Mesendoderm (in vitro differentiated cells): ENCODE results near the gene ZNF419. TPM values are rescaled to one million over a fixed set of nuclear protein-coding genes. Genes with fewer than 3 reads are reported as not detected.
"Not testable (repeated sequence)": the region's sequence is repeated elsewhere in the genome, so short reads cannot be mapped to it uniquely, and the experiment has no call there.

Experiments used
- DNase-seq: peaks from one replicate; pipeline ENCODE4 v3.0.0; 2013
- H2AK5ac ChIP-seq: 2 replicates; pipeline ENCODE4 v1.6.1; 2013; ENCODE audit warnings: low read length, inconsistent platforms
- H2BK120ac ChIP-seq: 2 replicates; pipeline ENCODE4 v1.6.1; 2013; ENCODE audit warnings: low read depth, mild to moderate bottlenecking, low read length, moderate library complexity, mixed read lengths
- H2BK15ac ChIP-seq: replicated peaks from 2 replicates; pipeline ENCODE4 v1.6.1; 2013; ENCODE audit warnings: low read depth, mild to moderate bottlenecking, moderate library complexity
- H2BK5ac ChIP-seq: 2 replicates; pipeline ENCODE4 v1.6.1; 2013; ENCODE audit warnings: low read length, inconsistent platforms
- H3K18ac ChIP-seq: 2 replicates; pipeline ENCODE4 v1.6.1; 2013; ENCODE audit warnings: mild to moderate bottlenecking, low read length, mixed read lengths
- H3K23ac ChIP-seq: one replicate; pipeline ENCODE4 v1.6.1; 2013; ENCODE audit warnings: low read length
- H3K27ac ChIP-seq: 2 replicates; pipeline ENCODE4 v1.5.1; 2013; ENCODE audit warnings: low read depth, mild to moderate bottlenecking, inconsistent platforms, low read length, moderate library complexity
- H3K27me3 ChIP-seq: 2 replicates; pipeline ENCODE4 v1.6.1; 2013; ENCODE audit warnings: low read length, control low read depth, mild to moderate bottlenecking, inconsistent platforms; ENCODE audit not compliant: insufficient read depth, poor library complexity
- H3K36me3 ChIP-seq: 2 replicates; pipeline ENCODE4 v1.6.1; 2013; ENCODE audit warnings: low read length, inconsistent platforms; ENCODE audit not compliant: control insufficient read depth, insufficient read depth
- H3K4ac ChIP-seq: one replicate; pipeline ENCODE4 v1.6.1; 2013; ENCODE audit warnings: low read depth, mild to moderate bottlenecking, low read length, moderate library complexity
- H3K4me1 ChIP-seq: 2 replicates; pipeline ENCODE4 v1.6.1; 2013; ENCODE audit warnings: low read depth, low read length, inconsistent platforms; ENCODE audit not compliant: control insufficient read depth
- H3K4me2 ChIP-seq: 2 replicates; pipeline ENCODE4 v1.6.1; 2013; ENCODE audit warnings: low read length
- H3K4me3 ChIP-seq: 2 replicates; pipeline ENCODE4 v1.5.1; 2013; ENCODE audit warnings: mild to moderate bottlenecking, low read length
- H3K56ac ChIP-seq: one replicate; pipeline ENCODE4 v1.6.1; 2013; ENCODE audit warnings: low read length
- H3K79me1 ChIP-seq: 2 replicates; pipeline ENCODE4 v1.6.1; 2013; ENCODE audit warnings: low read length, inconsistent platforms
- H3K79me2 ChIP-seq: 2 replicates; pipeline ENCODE4 v1.6.1; 2013; ENCODE audit warnings: mild to moderate bottlenecking, low read length; ENCODE audit not compliant: control insufficient read depth, insufficient read depth
- H3K9ac ChIP-seq: 2 replicates; pipeline ENCODE4 v1.6.1; 2013; ENCODE audit warnings: low read length, inconsistent platforms
- H4K5ac ChIP-seq: one replicate; pipeline ENCODE4 v1.6.1; 2013; ENCODE audit warnings: low read length
- H4K8ac ChIP-seq: one replicate; pipeline ENCODE4 v1.6.1; 2013; ENCODE audit warnings: low read depth, mild to moderate bottlenecking, control low read depth, low read length, moderate library complexity
- WGBS: extraction: QIAGEN DNeasy Blood & Tissue Kit; methylation state at CpG from one replicate; pipeline ENCODE4 v1.1.7; 2013; ENCODE audit warnings: low lambda C conversion rate, missing lambda C conversion rate; ENCODE audit not compliant: insufficient coverage; ENCODE audit errors: extremely low coverage; 5-methylcytosine and 5-hydroxymethylcytosine counted together
- polyA plus RNA-seq, 2 experiments: library from polyadenylated mRNA; stranded (reverse); fragments of 200-250 nt; gene quantifications; one replicate each; pipeline ENCODE4 v1.2.3, GENCODE V29; 2013

The ZNF419 gene
- 5.1 TPM for polyA plus RNA-seq (2013, experiment 1 of 2)
- polyA plus RNA-seq (2013, experiment 2 of 2), result 5.0 TPM

DNA sequence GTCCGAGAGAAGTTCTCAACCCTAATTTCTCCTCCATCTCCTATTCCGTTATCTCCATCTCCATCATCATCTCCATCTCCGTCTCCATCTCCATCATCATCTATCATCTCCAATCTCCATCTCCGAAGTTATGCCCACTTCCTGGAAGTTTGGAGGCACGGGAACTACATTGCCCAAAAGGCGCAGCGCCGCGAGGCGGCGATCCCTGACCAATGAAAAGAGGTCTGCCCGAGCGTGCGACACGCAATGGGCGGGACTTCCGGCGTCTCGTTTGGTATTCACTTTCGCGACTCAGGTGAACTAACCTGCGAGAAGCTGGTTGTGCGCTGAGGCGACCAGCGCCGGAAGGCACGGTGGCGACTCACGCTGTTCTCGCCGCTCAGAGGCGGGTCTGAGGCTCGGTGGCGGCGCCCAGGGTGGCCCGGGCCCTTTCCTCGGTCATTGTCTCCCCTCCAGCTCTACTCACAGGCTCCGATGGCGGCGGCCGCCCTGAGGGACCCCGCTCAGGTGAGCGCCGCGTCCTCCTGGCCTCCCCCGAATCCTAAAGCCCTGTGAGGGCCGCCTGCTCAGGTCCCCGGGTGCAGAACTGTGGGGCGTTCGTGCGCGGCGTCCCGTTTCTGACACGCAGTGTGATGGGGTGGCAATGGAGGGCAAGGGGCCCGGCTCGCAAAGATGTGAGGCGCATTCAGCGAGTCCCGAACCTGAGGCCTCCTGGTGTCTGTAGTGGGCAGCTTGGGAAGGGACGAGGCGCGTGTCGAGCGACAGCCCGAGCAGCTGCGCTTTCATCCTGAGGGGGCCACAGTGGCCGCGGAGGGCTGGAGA lies at the start of gene ZNF419:
Gene ZNF419, plus strand, starts transcription at position 274 of the 822 bp plus-strand sequence. Its CDS starts 201 bp downstream, at position 475.
- H2BK5ac ChIP-seq, H4K5ac ChIP-seq, H3K27me3 ChIP-seq, H3K4ac ChIP-seq, H3K4me2 ChIP-seq, H3K4me1 ChIP-seq, H2BK120ac ChIP-seq, H4K8ac ChIP-seq, H3K36me3 ChIP-seq, H2BK15ac ChIP-seq, H3K79me2 ChIP-seq, H3K79me1 ChIP-seq, H3K23ac ChIP-seq, H2AK5ac ChIP-seq: not testable (repeated sequence)
- 100% methylated on average over 2 of the region's 69 CpGs for WGBS
- peak; percentile 95 for DNase-seq
- Histone ChIP-seq H3K18ac (peak within 1 kb of the TSS; percentile 54), H3K9ac (peak within 1 kb of the TSS; percentile 84), H3K4me3 (peak within 1 kb of the TSS; percentile 80), H3K56ac (peak within 1 kb of the TSS; percentile 88), H3K27ac (peak within 1 kb of the TSS; percentile 46)

DNA sequence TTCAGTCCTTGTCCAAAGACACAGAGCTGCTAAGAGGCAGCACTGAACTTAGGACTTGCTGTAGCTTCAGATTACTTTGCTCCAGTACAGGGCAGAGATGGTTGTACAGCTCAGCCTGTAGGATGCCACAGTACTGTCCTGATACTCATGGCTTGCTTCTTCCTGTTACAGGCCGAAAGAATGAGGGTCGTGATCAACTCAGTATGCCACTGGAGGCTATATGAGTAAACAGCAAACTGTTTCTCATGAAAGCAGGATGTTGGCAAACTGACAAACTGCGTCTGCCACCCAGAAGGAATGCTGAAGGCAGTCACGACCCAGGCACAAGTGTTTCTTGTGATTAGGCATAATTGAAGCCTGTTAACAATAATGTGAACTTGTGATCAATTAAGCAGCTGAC lies 49.6 kb upstream of the ZNF419 start:
- Histone ChIP-seq H3K4ac (no peak overlapping the region), H2AK5ac (no peak overlapping the region), H3K18ac (no peak overlapping the region), H3K9ac (peak overlapping the region; percentile 28), H3K4me1 (peaks cover 6% of the 10 kb centered on the region), H3K4me2 (no peak overlapping the region), H4K5ac (no peak overlapping the region), H2BK120ac (no peak overlapping the region), H3K4me3 (no peak overlapping the region), H2BK5ac (no peak overlapping the region), H4K8ac (no peak overlapping the region), H2BK15ac (no peak overlapping the region), H3K56ac (no peak overlapping the region), H3K27me3 (no peaks in the 10 kb centered on the region), H3K27ac (no peak overlapping the region), H3K79me1 (peaks cover 46% of the 10 kb centered on the region), H3K36me3 (peaks cover 2% of the 10 kb centered on the region), H3K23ac (no peak overlapping the region), H3K79me2 (peaks cover 56% of the 10 kb centered on the region)
- no peak for DNase-seq
- WGBS, result no CpG with 5 or more reads among the region's 4 CpGs

DNA sequence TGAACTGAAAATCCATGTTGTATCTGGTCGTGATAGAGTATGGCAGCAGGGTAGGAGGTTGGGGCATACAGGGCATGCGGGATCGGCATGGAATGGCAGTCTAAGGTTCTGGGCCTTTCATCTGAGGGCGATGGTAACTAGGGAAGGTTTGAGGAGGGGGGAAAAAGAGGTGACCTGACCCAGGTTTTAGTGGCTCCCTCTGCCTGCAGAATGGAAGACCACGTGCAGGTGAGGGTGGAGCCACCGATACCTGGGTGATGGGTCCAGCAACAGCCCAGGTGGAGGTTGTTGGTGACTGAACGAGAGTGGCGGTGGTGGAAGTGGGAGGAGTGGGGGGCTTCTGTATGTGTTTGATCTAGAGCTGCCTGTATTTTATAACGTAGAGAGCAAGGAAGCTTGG lies 48.6 kb upstream of the ZNF419 start:
- no peak overlapping the region for H2AK5ac ChIP-seq
- H3K9ac ChIP-seq, result no peak overlapping the region
- H2BK5ac ChIP-seq, result no peak overlapping the region
- H3K4ac ChIP-seq, result no peak overlapping the region
- no peak overlapping the region for H3K56ac ChIP-seq
- no peak overlapping the region for H2BK120ac ChIP-seq
- no peak overlapping the region for H2BK15ac ChIP-seq
- no peak overlapping the region for H3K4me2 ChIP-seq
- H3K79me2 ChIP-seq, result peaks cover 56% of the 10 kb centered on the region
- DNase-seq, result peak; percentile 8
- no peak overlapping the region for H3K18ac ChIP-seq
- H3K27me3 ChIP-seq, result no peaks in the 10 kb centered on the region
- H3K36me3 ChIP-seq, result peaks cover 10% of the 10 kb centered on the region
- no peak overlapping the region for H4K5ac ChIP-seq
- H3K79me1 ChIP-seq, result peaks cover 50% of the 10 kb centered on the region
- no peak overlapping the region for H3K27ac ChIP-seq
- no peak overlapping the region for H3K23ac ChIP-seq
- H3K4me3 ChIP-seq, result no peak overlapping the region
- no peak overlapping the region for H4K8ac ChIP-seq
- no CpG with 5 or more reads among the region's 9 CpGs for WGBS
- H3K4me1 ChIP-seq, result peaks cover 6% of the 10 kb centered on the region

DNA sequence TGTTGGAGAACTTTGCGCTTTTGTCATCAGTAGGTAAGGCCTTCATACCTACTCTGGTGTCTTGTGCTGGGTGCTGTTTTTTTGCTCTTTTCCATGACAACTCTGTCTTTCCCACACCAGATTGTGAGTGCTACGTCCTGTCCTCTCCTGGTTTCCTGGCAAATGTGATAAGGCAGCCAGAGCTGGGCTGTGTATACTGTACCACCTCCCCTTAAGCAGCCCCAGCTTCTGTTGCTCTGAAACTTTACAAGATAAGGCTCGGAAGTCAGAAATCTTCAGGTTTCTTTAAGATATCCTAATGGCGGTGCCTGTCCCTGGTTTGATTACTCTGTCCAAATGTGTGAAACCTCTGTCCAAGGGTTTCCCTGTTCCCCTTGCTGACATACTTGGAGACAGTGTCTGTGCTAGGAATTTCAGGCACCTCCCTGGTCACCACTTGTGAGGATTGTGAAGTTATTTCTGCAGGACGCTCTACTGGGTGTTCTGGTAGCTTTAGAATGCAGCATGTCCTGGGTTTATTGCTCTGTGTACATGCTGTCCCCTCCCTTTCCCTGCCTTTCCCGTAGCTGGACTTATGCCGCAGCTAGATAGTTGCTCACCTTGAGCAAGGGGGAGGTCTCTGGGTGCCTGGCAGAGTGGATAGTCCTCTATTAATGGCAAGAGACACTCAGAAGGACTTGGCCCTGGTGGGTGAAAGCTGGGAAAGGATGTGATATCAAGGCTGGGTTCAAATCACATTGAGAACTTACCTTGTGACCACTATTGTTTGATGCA lies 45.4 kb upstream of the ZNF419 start:
- H2AK5ac ChIP-seq, result no peak overlapping the region
- WGBS, result no CpG with 5 or more reads among the region's 7 CpGs
- peaks cover 44% of the 10 kb centered on the region for H3K79me1 ChIP-seq
- H3K4me3 ChIP-seq, result no peak overlapping the region
- no peak overlapping the region for H4K5ac ChIP-seq
- H2BK15ac ChIP-seq, result no peak overlapping the region
- peaks cover 41% of the 10 kb centered on the region for H3K79me2 ChIP-seq
- no peak overlapping the region for H4K8ac ChIP-seq
- H3K9ac ChIP-seq, result no peak overlapping the region
- no peak overlapping the region for H2BK120ac ChIP-seq
- H3K23ac ChIP-seq, result no peak overlapping the region
- no peak overlapping the region for H3K4me2 ChIP-seq
- no peak overlapping the region for H3K56ac ChIP-seq
- no peak overlapping the region for H3K4ac ChIP-seq
- DNase-seq, result peak; percentile 37
- peaks cover 16% of the 10 kb centered on the region for H3K36me3 ChIP-seq
- H3K27me3 ChIP-seq, result no peaks in the 10 kb centered on the region
- no peak overlapping the region for H3K18ac ChIP-seq
- H3K4me1 ChIP-seq, result no peaks in the 10 kb centered on the region
- H2BK5ac ChIP-seq, result no peak overlapping the region
- H3K27ac ChIP-seq, result no peak overlapping the region

DNA sequence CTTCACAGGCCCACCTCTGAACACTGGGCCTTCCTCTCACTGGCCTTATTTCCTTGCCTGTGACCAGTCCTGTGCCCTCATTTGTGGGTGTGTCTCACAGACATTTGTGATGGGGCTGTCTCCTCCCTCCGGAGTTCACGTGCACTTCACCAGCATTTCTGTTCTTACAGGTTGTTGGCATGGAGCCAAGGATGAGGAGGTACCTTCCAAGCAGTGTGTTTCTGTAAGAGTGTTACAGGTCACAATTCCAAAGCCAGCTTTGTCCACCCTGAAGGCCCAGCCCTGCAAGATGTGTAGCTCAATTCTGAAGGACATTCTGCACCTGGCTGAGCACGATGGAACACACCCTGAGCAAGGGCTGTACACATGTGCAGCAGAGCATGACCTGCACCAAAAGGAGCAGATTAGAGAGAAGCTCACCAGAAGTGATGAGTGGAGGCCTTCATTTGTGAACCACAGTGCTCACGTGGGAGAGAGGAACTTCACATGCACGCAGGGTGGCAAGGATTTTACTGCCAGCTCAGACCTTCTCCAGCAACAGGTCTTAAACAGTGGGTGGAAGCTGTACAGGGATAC lies 44.3 kb upstream of the ZNF419 start:
- no peak for DNase-seq

More for the DNA sequence above, 44.3 kb upstream of the ZNF419 start:
- Histone ChIP-seq H3K4me3 (no peak overlapping the region), H3K27ac (no peak overlapping the region), H4K8ac (no peak overlapping the region), H3K56ac (no peak overlapping the region), H3K4me2 (no peak overlapping the region), H2BK15ac (no peak overlapping the region), H3K79me1 (peaks cover 42% of the 10 kb centered on the region), H3K36me3 (peaks cover 16% of the 10 kb centered on the region), H2BK120ac (no peak overlapping the region), H3K23ac (no peak overlapping the region), H3K9ac (no peak overlapping the region), H3K4me1 (no peaks in the 10 kb centered on the region), H4K5ac (no peak overlapping the region), H3K27me3 (no peaks in the 10 kb centered on the region), H2AK5ac (no peak overlapping the region), H3K79me2 (peaks cover 38% of the 10 kb centered on the region), H3K4ac (no peak overlapping the region), H2BK5ac (no peak overlapping the region), H3K18ac (no peak overlapping the region)
- WGBS, result no CpG with 5 or more reads among the region's 5 CpGs
